Hepatocyte (in vitro differentiated cells): Measurements from ENCODE around the gene P2RY2. TPM values are rescaled to one million over a fixed set of nuclear protein-coding genes. Genes with fewer than 3 reads are reported as not detected.

ENCODE experiments used
- DNase-seq: peaks from one replicate; pipeline ENCODE4 v3.0.0-alpha.2; 2016; ENCODE audit warnings: low spot score
- H2AFZ ChIP-seq: fragments of 200-600 bp; sonication (generic); 2 replicates; pipeline ENCODE4 v1.6.0; 2016; ENCODE audit warnings: antibody characterized with exemption, mild to moderate bottlenecking
- H3K27ac ChIP-seq: fragments of 200-600 bp; sonication (generic); 2 replicates; pipeline ENCODE4 v1.5.1; 2016; ENCODE audit warnings: mild to moderate bottlenecking
- H3K27me3 ChIP-seq: fragments of 200-600 bp; sonication (generic); 2 replicates; pipeline ENCODE4 v1.6.1; 2016
- H3K36me3 ChIP-seq: fragments of 200-600 bp; sonication (generic); replicated peaks from 2 replicates; pipeline ENCODE4 v1.5.1; 2016; ENCODE audit warnings: low read depth; ENCODE audit not compliant: insufficient read depth
- H3K4me1 ChIP-seq: fragments of 200-600 bp; sonication (generic); 2 replicates; pipeline ENCODE4 v1.5.1; 2016; ENCODE audit warnings: mild to moderate bottlenecking, moderate library complexity; ENCODE audit not compliant: insufficient read depth
- H3K4me2 ChIP-seq: fragments of 200-600 bp; sonication (generic); 2 replicates; pipeline ENCODE4 v1.6.0; 2016
- H3K4me3 ChIP-seq: fragments of 200-600 bp; sonication (generic); 2 replicates; pipeline ENCODE4 v1.5.1; 2016; ENCODE audit warnings: mild to moderate bottlenecking
- H3K79me2 ChIP-seq: fragments of 200-600 bp; sonication (generic); 2 replicates; pipeline ENCODE4 v1.6.0; 2017; ENCODE audit warnings: mild to moderate bottlenecking
- H3K9me2 ChIP-seq: fragments of 200-600 bp; sonication (generic); replicated peaks from 2 replicates; pipeline ENCODE4 v1.6.0; 2017; ENCODE audit warnings: mild to moderate bottlenecking; ENCODE audit not compliant: insufficient read depth
- H3K9me3 ChIP-seq: fragments of 200-600 bp; sonication (generic); 2 replicates; pipeline ENCODE4 v1.5.1; 2016; ENCODE audit warnings: low read depth, mild to moderate bottlenecking
- H4K20me1 ChIP-seq: fragments of 200-600 bp; sonication (generic); 2 replicates; pipeline ENCODE4 v1.6.0; 2016; ENCODE audit warnings: mild to moderate bottlenecking; ENCODE audit not compliant: insufficient read depth, poor library complexity, severe bottlenecking
- EZH2 ChIP-seq: fragments of 200-600 bp; sonication (generic); IDR thresholded peaks from 2 replicates; pipeline ENCODE4 v1.6.1; 2016; ENCODE audit warnings: antibody characterized with exemption, mild to moderate bottlenecking, borderline replicate concordance
- EZH2phosphoT487 ChIP-seq: fragments of 200-600 bp; sonication (generic); IDR thresholded peaks from one replicate; pipeline ENCODE4 v1.6.1; 2018; ENCODE audit warnings: antibody characterized with exemption, mild to moderate bottlenecking, low read depth, moderate library complexity; ENCODE audit not compliant: unreplicated experiment, severe bottlenecking
- WGBS: methylation state at CpG from one replicate; pipeline ENCODE4 v1.1.6; 2016; ENCODE audit warnings: low lambda C conversion rate; ENCODE audit errors: missing lambda C conversion rate; 5-methylcytosine and 5-hydroxymethylcytosine counted together
- polyA plus RNA-seq: library from polyadenylated mRNA; unstranded; fragments of >200 nt; fragmentation: Nextera tagmentation; extraction: Ambion mirVana; gene quantifications from 2 replicates; pipeline ENCODE4 v1.2.1, GENCODE V29; 2016
- total RNA-seq: library from RNA; depleted of rRNA; stranded (reverse); fragments of >200 nt; gene quantifications from 2 replicates; pipeline ENCODE4 v1.2.3, GENCODE V29; 2014
- TF ChIP-seq, protein P1 (sequence below): fragments of 200-600 bp; sonication (generic); IDR thresholded peaks from 2 replicates; pipeline ENCODE4 v1.5.1; 2016; ENCODE audit warnings: antibody characterized with exemption, mild to moderate bottlenecking; ENCODE audit not compliant: poor library complexity

P2RY2 gene
- total and polyA plus RNA-seq, 2 experiments from 2014 or later, result 2.5 to 6.3 TPM

DNA sequence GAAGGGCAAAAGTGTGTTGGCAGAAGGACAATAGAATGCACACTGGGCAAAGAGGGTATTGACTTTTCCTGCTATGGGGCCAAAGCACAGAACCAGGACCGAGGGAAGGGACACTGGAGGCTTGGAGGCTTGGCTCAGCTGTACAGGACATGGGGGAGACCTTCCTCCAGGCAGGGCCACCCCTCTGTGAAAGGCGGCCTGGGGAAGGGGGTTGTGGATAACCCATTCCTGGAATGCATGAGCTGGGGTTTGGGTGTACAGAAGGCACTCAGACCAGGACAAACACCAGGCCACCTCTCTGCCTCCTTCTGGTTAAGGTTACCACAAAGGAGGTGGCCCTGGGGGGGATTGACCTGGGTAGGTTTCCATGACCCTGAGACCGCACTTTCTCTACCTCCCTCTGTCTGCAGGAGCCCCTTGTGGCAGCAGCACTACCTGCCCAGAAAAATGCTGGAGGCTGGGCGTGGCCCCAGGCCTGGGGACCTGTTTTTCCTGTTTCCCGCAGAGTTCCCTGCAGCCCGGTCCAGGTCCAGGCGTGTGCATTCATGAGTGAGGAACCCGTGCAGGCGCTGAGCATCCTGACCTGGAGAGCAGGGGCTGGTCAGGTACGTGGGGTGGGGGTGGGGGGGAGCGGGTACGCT, 9.6 kb downstream of the P2RY2 start:
- peak; percentile 83 for DNase-seq
- Histone ChIP-seq H3K4me3 (no peak overlapping the region), H3K27ac (no peak overlapping the region), H3K9me3 (no peaks in the 10 kb centered on the region), H3K4me2 (peak overlapping the region; percentile 11), H3K4me1 (no peaks in the 10 kb centered on the region), H3K27me3 (no peaks in the 10 kb centered on the region), H3K36me3 (no peaks in the 10 kb centered on the region), H4K20me1 (no peaks in the 10 kb centered on the region), H3K79me2 (no peaks in the 10 kb centered on the region), H3K9me2 (no peaks in the 10 kb centered on the region), H2AFZ (no peak overlapping the region)
- TF ChIP-seq, protein P1, sequence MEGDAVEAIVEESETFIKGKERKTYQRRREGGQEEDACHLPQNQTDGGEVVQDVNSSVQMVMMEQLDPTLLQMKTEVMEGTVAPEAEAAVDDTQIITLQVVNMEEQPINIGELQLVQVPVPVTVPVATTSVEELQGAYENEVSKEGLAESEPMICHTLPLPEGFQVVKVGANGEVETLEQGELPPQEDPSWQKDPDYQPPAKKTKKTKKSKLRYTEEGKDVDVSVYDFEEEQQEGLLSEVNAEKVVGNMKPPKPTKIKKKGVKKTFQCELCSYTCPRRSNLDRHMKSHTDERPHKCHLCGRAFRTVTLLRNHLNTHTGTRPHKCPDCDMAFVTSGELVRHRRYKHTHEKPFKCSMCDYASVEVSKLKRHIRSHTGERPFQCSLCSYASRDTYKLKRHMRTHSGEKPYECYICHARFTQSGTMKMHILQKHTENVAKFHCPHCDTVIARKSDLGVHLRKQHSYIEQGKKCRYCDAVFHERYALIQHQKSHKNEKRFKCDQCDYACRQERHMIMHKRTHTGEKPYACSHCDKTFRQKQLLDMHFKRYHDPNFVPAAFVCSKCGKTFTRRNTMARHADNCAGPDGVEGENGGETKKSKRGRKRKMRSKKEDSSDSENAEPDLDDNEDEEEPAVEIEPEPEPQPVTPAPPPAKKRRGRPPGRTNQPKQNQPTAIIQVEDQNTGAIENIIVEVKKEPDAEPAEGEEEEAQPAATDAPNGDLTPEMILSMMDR, result peak; percentile 32
- no peak for TF ChIP-seq EZH2
- WGBS, result 38% methylated on average over 11 of the region's 12 CpGs

DNA sequence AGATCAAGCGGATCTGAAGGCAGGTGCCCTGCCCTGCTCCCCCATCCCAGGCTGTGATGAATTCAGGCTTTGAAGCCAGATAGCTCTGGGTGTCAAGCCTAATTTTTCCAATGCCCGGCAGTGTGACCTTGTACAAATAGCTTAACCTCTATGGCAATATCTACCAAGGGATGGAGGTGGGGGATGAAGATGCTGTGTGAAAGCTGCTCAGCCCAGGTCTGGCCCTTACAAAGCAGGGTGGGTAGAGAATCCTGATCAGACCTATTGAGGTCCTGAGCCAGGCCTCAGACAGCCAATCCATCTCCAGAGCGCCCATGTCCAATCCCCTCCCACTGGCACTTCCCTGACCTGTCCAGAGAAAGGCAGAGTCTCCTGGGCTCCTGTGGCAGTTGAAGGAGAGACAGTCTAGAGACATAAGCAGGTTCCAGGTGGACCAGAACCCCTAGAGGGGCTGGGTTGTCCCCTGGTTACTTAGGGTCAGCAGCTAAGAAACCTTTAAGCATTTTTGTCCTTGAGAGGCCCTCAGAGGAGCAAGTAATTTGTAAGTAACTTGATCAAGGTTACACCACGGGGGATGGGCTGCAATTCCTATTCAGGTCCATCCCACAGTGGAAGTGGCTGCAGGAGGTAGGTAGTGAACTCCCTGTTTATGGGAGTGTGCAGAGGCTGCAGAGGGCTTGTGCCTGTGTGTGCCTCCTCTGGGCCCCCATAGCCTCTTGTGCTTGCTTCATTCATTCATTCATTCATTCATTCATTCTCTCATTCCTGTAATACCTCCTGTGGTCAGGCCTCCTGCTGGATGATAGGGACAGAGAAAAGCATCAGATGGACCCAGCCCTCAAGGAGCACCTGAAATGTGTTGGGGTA, 10.4 kb downstream of the P2RY2 start:
- H3K9me3 ChIP-seq, result no peaks in the 10 kb centered on the region
- no peaks in the 10 kb centered on the region for H3K36me3 ChIP-seq
- TF ChIP-seq, protein P1, result no peak
- no peak for TF ChIP-seq EZH2phosphoT487
- TF ChIP-seq EZH2, result no peak
- H2AFZ ChIP-seq, result no peak overlapping the region
- H3K9me2 ChIP-seq, result no peaks in the 10 kb centered on the region
- H3K4me2 ChIP-seq, result no peak overlapping the region
- no peaks in the 10 kb centered on the region for H3K4me1 ChIP-seq
- no peak for DNase-seq
- no peak overlapping the region for H3K27ac ChIP-seq
- H3K27me3 ChIP-seq, result no peaks in the 10 kb centered on the region
- WGBS, result 71% methylated on average over 4 of the region's 4 CpGs
- no peaks in the 10 kb centered on the region for H4K20me1 ChIP-seq
- H3K79me2 ChIP-seq, result no peaks in the 10 kb centered on the region
- no peak overlapping the region for H3K4me3 ChIP-seq

DNA sequence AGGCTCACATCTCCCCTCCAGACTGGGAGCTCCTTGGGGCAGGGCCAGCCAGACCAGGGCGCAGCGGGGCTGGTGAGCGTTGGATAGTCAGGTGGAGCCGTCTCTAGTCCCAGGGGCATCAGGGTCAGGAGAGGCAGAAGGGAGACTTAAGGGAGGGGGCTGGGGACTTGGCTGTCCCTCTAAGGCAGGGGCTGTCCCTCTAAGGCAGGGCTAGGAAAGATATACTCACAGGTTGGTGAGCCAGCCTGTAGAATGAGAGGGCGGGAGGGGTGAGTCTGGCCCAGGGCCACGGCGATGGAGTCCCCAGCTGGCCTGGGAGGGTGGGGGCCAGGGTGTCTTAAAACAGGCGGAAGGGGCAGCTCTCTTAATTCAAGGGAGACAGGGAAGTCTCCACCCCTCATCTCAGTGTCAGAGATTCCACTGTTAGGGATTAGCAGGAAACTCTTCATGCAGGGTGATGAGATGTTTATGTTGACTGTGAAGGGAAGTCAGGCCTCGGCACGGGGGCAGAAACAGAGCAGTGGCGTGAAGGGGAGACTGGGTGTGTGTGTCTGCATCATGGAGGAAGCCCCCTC, 11.3 kb downstream of the P2RY2 start:
- no peaks in the 10 kb centered on the region for H3K79me2 ChIP-seq
- no peak overlapping the region for H3K27ac ChIP-seq
- no peak for DNase-seq
- H3K4me1 ChIP-seq, result no peaks in the 10 kb centered on the region
- TF ChIP-seq, protein P1, result no peak
- no peak for TF ChIP-seq EZH2
- no peak for TF ChIP-seq EZH2phosphoT487
- H3K4me3 ChIP-seq, result no peak overlapping the region
- H2AFZ ChIP-seq, result no peak overlapping the region
- no peaks in the 10 kb centered on the region for H3K27me3 ChIP-seq
- no peaks in the 10 kb centered on the region for H4K20me1 ChIP-seq
- no peaks in the 10 kb centered on the region for H3K9me2 ChIP-seq
- no peak overlapping the region for H3K4me2 ChIP-seq
- WGBS, result 70% methylated on average over 11 of the region's 11 CpGs
- H3K36me3 ChIP-seq, result no peaks in the 10 kb centered on the region
- H3K9me3 ChIP-seq, result no peaks in the 10 kb centered on the region
